Measurements from ENCODE around the gene CEP97. TPM values are rescaled to one million over a fixed set of nuclear protein-coding genes. Genes with fewer than 3 reads are reported as not detected.

Gene CEP97
- total and polyA plus RNA-seq, 11 donors: 1.9 to 12.3 (median 6.8) TPM

DNA sequence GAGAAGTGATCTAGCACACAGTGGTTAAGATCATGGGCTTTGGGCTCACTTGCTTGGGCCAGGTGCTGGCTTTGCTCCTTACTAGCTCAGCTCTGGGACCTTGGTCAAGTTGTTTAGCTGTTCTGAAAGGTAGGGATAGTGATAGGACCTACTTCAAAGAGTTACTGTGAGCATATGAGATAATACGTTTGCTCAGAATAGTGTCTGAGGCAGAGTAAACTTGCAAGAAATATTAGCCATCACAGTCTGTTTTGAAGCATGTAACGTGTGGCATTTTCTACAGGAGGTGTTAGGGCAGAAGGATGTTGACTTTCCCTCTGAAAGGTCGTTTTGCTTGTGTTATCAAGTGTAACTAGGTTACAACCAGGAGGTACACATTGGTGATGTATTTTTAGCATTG is 90.4 kb downstream of the CEP97 start:
- H3K9me3 ChIP-seq: peaks cover 0 to 6% (median 0%) of the 10 kb centered on the region in 12 donors
- peaks cover 0 to 32% (median 13%) of the 10 kb centered on the region in 9 donors for H3K36me3 ChIP-seq
- 47 to 59% (median 55%) methylated on average over 3 of the region's 3 CpGs for WGBS, 4 donors
- H3K4me1 ChIP-seq: peaks cover 0 to 34% (median 14%) of the 10 kb centered on the region in 12 donors
- DNase-seq: no peak
- H3K27ac ChIP-seq: peak overlapping the region in 6 of 12 donors; percentile 1 to 50 (median 24)
- intact Hi-C loops (cut with DNase I): loop anchor here in 6 of 10 donors (2.0 to 10.0 kb wide), 5 partner anchors 32 to 722 kb away; partner anchors contain the start of gene NFKBIZ (in 1 of the 6)
- H3K27me3 ChIP-seq: no peaks in the 10 kb centered on the region
- no peak for TF ChIP-seq POLR2A (IDR thresholded peaks at IDR 0.05)
- TF ChIP-seq, protein P1, sequence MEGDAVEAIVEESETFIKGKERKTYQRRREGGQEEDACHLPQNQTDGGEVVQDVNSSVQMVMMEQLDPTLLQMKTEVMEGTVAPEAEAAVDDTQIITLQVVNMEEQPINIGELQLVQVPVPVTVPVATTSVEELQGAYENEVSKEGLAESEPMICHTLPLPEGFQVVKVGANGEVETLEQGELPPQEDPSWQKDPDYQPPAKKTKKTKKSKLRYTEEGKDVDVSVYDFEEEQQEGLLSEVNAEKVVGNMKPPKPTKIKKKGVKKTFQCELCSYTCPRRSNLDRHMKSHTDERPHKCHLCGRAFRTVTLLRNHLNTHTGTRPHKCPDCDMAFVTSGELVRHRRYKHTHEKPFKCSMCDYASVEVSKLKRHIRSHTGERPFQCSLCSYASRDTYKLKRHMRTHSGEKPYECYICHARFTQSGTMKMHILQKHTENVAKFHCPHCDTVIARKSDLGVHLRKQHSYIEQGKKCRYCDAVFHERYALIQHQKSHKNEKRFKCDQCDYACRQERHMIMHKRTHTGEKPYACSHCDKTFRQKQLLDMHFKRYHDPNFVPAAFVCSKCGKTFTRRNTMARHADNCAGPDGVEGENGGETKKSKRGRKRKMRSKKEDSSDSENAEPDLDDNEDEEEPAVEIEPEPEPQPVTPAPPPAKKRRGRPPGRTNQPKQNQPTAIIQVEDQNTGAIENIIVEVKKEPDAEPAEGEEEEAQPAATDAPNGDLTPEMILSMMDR (IDR thresholded peaks at IDR 0.05): no peak
- H3K4me3 ChIP-seq: no peak overlapping the region
- peak; percentile 41 to 84 (median 64) for ATAC-seq

DNA sequence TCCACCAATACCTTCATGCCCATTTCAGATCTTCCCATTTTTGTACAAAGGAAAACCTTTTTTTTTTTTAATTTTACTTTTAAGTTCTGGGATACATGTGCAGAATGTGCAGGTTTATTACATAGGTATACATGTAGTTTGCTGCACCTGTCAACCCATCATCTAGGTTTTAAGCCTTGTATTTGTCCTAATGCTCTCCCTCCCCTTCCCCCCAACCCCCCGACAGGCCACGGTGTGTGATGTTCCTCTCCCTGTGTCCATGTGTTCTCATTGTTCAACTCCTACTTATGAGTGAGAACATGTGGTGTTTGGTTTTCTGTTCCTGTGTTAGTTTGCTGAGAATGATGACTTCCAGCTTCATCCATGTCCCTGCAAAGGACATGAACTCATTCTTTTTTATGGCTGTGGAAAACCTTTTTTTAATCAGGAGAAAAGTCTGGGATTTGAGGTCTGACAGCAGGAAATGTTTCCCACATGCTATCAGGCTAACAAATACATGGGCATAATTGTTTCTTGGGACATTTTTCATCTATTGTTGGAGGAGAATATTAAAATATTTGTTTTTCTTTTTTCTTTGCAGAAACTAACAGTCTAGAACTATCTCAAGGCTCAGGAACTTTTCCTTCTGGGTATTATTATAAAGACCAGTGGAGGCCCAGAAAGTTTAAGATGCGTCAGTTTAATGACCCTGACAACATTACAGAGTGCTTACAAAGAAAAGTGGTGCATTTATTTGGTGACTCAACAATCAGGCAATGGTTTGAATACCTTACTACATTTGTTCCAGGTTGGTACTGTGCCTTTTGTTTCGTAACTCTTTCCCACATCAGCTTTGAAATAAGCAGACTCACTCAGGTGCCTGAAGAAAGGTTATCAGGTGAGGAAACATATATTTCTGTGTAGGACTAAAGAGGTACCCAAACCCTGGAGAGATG is 92.1 kb downstream of the CEP97 start:
- intact Hi-C loops (cut with DNase I): loop anchor here in 2 of 10 donors (5.0 to 10.0 kb wide), 2 partner anchors 36 to 48 kb away; no protein-coding TSS in a partner anchor
- H3K9me3 ChIP-seq: no peaks in the 10 kb centered on the region
- no peak overlapping the region for H3K4me3 ChIP-seq
- peak overlapping the region in 5 of 12 donors; percentile 9 to 50 (median 15) for H3K27ac ChIP-seq
- no peaks in the 10 kb centered on the region for H3K27me3 ChIP-seq
- H3K36me3 ChIP-seq: peaks cover 0 to 47% (median 17%) of the 10 kb centered on the region in 9 donors
- TF ChIP-seq POLR2A (IDR thresholded peaks at IDR 0.05): no peak
- TF ChIP-seq, protein P1 (IDR thresholded peaks at IDR 0.05): no peak
- ATAC-seq (peak in 1 of 4 donors; percentile 11), DNase-seq (no peak)
- WGBS, 4 donors: 67 to 83% (median 72%) methylated on average over 4 of the region's 4 CpGs
- peaks cover 0 to 28% (median 10%) of the 10 kb centered on the region in 12 donors for H3K4me1 ChIP-seq

DNA sequence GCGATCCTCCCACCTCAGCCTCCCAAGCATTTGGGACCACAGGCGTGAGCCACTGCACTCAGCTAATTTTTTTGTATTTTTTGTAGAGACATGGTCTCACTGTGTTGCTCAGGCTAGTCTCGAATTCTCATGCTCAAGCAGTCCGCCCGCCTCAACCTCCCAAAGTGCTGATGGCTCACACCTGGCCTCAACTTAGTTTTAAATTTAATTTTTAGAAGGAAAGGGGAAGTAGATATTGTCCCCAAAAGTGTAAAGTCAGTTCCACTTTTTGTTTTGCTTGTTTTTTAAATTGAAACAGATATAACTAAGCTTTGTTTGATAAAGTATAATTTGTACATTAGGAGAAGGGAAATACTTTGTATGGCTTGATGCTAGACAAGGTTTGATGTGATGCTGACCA is 93.6 kb downstream of the CEP97 start:
- no peaks in the 10 kb centered on the region for H3K9me3 ChIP-seq
- H3K36me3 ChIP-seq: peaks cover 0 to 61% (median 29%) of the 10 kb centered on the region in 9 donors
- ATAC-seq (no peak), DNase-seq (no peak)
- intact Hi-C loops (cut with DNase I): loop anchor here in 2 of 10 donors (5.0 to 10.0 kb wide), 2 partner anchors 34 to 47 kb away; no protein-coding TSS in a partner anchor
- WGBS, 4 donors: 95 to 99% (median 96%) methylated on average over 5 of the region's 5 CpGs
- H3K4me1 ChIP-seq: peaks cover 0 to 28% (median 10%) of the 10 kb centered on the region in 12 donors
- TF ChIP-seq, protein P1 (IDR thresholded peaks at IDR 0.05): no peak
- no peak for TF ChIP-seq POLR2A (IDR thresholded peaks at IDR 0.05)
- H3K27ac ChIP-seq: peak overlapping the region in 1 of 12 donors; percentile 15
- no peaks in the 10 kb centered on the region for H3K27me3 ChIP-seq
- H3K4me3 ChIP-seq: no peak overlapping the region

Data from heart left ventricle (tissue), 16 donors.